Measurements from ENCODE around the gene OR1N2. TPM values are rescaled to one million over a fixed set of nuclear protein-coding genes. Genes with fewer than 3 reads are reported as not detected.

Gene OR1N2
- total RNA-seq, 1 donor from 2014 or later, result not detected

GRCh38 chr9:122551371-122551770 lies 1.5 kb upstream of the OR1N2 start:
- Histone ChIP-seq H3K27ac (no peak overlapping the region), H3K27me3 (no peaks in the 10 kb centered on the region), H3K4me1 (no peaks in the 10 kb centered on the region), H3K4me3 (no peak overlapping the region), H3K36me3 (no peaks in the 10 kb centered on the region), H3K9me3 (no peaks in the 10 kb centered on the region)
- intact Hi-C loops (cut with DNase I), result no loop called here
- DNase-seq (ENCODE audit: low spot score in 2 of 2), result no peak
- no peak for TF ChIP-seq CTCF (IDR thresholded peaks at IDR 0.05)

- intact Hi-C loops (cut with DNase I), result no loop called here
- Histone ChIP-seq H3K4me3 (no peak overlapping the region), H3K4me1 (no peaks in the 10 kb centered on the region), H3K36me3 (no peaks in the 10 kb centered on the region), H3K27ac (no peak overlapping the region), H3K27me3 (no peaks in the 10 kb centered on the region), H3K9me3 (no peaks in the 10 kb centered on the region)
- no peak for TF ChIP-seq CTCF (IDR thresholded peaks at IDR 0.05)
- no peak for DNase-seq (ENCODE audit: low spot score in 2 of 2)
These were observed 8.5 kb downstream of the OR1N2 start for GRCh38 chr9:122561446-122561845.

- intact Hi-C loops (cut with DNase I), result no loop called here
- Histone ChIP-seq H3K27ac (no peak overlapping the region), H3K27me3 (no peaks in the 10 kb centered on the region), H3K9me3 (no peaks in the 10 kb centered on the region), H3K36me3 (no peaks in the 10 kb centered on the region), H3K4me1 (no peaks in the 10 kb centered on the region), H3K4me3 (no peak overlapping the region)
- TF ChIP-seq CTCF (IDR thresholded peaks at IDR 0.05), result no peak
- no peak for DNase-seq (ENCODE audit: low spot score in 2 of 2)
These were observed 9.3 kb downstream of the OR1N2 start for GRCh38 chr9:122562134-122562760.

GRCh38 chr9:122567901-122568300 lies 15.0 kb downstream of the OR1N2 start:
- H3K9me3 ChIP-seq, result no peaks in the 10 kb centered on the region
- DNase-seq (ENCODE audit: low spot score in 2 of 2), result no peak
- H3K4me1 ChIP-seq, result no peaks in the 10 kb centered on the region
- H3K36me3 ChIP-seq, result no peaks in the 10 kb centered on the region
- H3K4me3 ChIP-seq, result no peak overlapping the region
- TF ChIP-seq CTCF (IDR thresholded peaks at IDR 0.05), result no peak
- no peak overlapping the region for H3K27ac ChIP-seq
- intact Hi-C loops (cut with DNase I), result no loop called here
- no peaks in the 10 kb centered on the region for H3K27me3 ChIP-seq

- intact Hi-C loops (cut with DNase I), result no loop called here
- no peak for DNase-seq (ENCODE audit: low spot score in 2 of 2)
- no peak overlapping the region for H3K27ac ChIP-seq
- no peaks in the 10 kb centered on the region for H3K9me3 ChIP-seq
- H3K4me1 ChIP-seq, result no peaks in the 10 kb centered on the region
- no peaks in the 10 kb centered on the region for H3K27me3 ChIP-seq
- no peak for TF ChIP-seq CTCF (IDR thresholded peaks at IDR 0.05)
- H3K36me3 ChIP-seq, result no peaks in the 10 kb centered on the region
- H3K4me3 ChIP-seq, result no peak overlapping the region
These were observed 19.5 kb downstream of the OR1N2 start for GRCh38 chr9:122572456-122572855.

GRCh38 chr9:122579874-122580273 lies 27.0 kb downstream of the OR1N2 start:
- no peak for TF ChIP-seq CTCF (IDR thresholded peaks at IDR 0.05)
- no peak overlapping the region for H3K27ac ChIP-seq
- no peak for DNase-seq (ENCODE audit: low spot score in 2 of 2)
- no peak overlapping the region for H3K4me3 ChIP-seq
- no peaks in the 10 kb centered on the region for H3K27me3 ChIP-seq
- no peaks in the 10 kb centered on the region for H3K4me1 ChIP-seq
- intact Hi-C loops (cut with DNase I), result no loop called here
- no peaks in the 10 kb centered on the region for H3K36me3 ChIP-seq
- no peaks in the 10 kb centered on the region for H3K9me3 ChIP-seq
